Cardiac fibroblast (primary cell): Measurements from ENCODE around the gene DDRGK1.

Experiments used
- DNase-seq, 2 donors: peaks; one replicate each; pipeline versions ENCODE4 v3.0.0 to v3.0.0-alpha.2; 2010; ENCODE audit warnings: low read depth in 2 of 2
- H3K4me3 ChIP-seq, 2 donors: replicated peaks in 1 of 2; 1 replicate in 1 of 2; 2 replicates in 1 of 2; pipeline ENCODE4 v1.5.1; 2011; ENCODE audit warnings: low read depth in 2 of 2, low read length in 2 of 2, mild to moderate bottlenecking in 2 of 2, moderate library complexity in 1 of 2
- TF ChIP-seq, protein P1 (sequence below): IDR thresholded peaks from one replicate; pipeline ENCODE4 v1.5.1; 2011; ENCODE audit warnings: low read depth, mild to moderate bottlenecking, low read length, inconsistent platforms

The DDRGK1 gene

DNA sequence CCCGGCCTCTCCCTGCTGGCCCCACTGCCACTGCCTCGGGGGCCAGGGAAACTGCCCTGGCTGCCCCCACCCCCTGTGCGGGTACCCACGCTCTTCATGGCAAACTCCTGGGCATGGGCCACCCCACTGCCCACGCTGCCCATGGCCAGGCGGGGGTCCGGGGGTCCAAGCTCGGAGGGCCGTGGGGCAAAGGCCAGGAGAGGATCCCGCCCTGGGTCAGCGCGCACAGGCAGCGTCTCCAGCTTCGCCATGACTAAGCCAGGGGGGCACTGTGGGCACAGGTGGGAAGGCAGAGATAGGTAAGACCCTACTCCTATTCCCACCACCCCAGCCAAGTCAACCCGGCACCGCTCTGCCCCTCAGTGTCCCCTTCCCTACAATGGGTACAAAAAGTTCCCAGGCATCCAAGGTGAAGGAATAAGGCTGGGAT is 37.6 kb downstream of the DDRGK1 start:
- TF ChIP-seq, protein P1, sequence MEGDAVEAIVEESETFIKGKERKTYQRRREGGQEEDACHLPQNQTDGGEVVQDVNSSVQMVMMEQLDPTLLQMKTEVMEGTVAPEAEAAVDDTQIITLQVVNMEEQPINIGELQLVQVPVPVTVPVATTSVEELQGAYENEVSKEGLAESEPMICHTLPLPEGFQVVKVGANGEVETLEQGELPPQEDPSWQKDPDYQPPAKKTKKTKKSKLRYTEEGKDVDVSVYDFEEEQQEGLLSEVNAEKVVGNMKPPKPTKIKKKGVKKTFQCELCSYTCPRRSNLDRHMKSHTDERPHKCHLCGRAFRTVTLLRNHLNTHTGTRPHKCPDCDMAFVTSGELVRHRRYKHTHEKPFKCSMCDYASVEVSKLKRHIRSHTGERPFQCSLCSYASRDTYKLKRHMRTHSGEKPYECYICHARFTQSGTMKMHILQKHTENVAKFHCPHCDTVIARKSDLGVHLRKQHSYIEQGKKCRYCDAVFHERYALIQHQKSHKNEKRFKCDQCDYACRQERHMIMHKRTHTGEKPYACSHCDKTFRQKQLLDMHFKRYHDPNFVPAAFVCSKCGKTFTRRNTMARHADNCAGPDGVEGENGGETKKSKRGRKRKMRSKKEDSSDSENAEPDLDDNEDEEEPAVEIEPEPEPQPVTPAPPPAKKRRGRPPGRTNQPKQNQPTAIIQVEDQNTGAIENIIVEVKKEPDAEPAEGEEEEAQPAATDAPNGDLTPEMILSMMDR, result no peak
- no peak for DNase-seq
- no peak overlapping the region for H3K4me3 ChIP-seq

DNA sequence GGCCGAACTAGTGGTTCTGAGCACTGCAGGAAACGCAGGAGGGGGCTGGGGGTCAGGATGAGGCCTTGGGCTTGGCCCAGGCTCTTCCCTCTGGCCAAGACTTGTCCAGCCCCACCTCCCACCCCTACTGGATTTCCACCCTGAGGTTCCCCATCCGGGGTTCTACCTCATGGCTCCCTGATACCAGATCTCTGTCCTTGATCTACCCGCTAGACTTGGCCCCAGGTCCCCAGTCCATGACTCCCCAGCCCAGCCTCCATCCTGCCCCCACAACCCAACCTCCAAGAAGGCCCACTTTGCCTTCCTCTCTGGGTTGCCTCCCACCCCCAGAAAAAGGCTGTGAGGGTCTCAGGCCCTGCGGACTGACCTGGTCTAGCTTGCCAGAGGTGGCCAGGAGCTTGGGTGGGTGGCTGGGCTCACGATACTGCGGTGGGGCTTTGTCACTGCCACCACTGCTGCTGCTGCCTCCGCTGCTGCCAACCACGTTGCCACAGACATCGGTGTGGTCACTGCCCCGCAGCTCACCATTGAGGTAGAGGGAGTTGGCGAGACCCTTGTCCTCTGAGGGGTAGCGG is 38.1 kb downstream of the DDRGK1 start:
- H3K4me3 ChIP-seq, result no peak overlapping the region
- DNase-seq, result no peak
- TF ChIP-seq, protein P1, result no peak

DNA sequence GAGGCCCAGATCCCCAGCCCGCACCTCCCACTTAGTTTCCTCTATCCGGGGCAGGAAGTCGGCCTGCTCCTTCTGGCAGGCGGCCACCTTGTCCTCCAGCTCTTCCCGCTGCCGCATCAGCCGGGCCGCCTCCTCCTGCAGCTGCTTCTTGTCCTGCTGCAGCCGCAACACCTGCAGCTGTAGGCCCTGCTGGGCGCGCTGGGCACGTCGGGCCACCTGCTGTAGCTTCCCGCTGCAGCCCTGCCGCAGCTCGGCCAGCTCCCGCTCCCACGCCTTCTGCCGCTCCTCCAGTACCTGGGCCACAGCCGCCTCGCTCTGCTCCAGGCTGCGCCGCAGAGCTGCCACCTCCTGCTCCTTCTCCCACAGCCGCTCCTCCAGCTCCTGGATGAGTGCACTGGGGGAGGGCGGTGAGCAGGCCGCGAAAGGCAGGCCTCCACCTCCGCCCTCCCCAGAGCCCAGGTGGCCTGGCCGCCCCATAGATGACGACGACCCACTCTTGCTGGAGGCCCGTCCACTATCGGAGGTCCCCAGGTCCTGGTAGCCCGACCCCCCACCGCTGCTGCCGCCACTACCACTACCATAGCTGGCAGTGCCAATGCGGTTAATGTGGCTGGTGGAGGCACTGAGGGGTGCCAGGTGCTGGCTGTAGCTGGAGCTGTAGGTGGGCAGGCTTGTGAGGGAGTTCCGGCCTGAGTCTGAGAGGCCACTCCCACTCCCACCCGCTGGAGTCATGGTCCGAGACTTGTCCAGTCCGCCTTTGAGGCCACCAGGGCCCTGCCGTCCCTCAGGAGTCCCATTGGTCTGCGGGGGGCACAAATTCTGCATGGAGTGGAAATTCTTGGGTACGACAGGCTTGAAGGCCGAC is 38.8 kb downstream of the DDRGK1 start:
- peak; percentile 74 to 81 for DNase-seq
- TF ChIP-seq, protein P1, result no peak
- H3K4me3 ChIP-seq, result no peak overlapping the region

DNA sequence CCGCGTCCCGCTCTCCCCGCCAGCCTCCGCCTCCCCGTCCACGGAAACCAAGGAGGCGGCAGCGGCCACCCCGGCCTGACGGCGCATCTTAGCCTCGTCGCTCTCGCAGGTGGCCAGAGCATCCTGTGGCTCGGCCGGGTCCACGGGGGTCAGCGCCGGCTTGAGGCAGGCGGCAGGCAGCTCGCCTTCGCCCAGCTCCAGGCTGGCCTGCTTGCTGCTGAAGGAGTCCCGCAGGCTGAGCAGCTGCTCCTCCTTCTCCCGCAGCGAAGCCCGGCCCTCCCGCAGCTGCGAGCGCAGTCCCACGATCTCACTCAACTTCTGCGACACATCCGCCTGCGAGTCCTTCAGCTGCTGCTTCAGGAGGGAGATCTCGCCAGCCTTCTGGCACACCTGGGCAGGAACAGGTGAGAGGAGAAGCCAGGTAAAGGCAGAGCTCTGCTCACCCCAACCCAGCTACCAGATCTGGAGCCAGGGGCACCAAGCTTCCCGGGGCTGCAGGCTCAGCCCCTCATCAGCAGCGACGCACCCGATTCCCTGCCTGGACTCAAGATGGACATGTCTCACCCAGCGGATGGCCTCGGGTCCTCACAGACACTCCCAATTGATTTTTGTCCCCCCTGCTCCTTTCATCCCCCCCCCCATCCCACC is 39.6 kb downstream of the DDRGK1 start:
- no peak for DNase-seq
- TF ChIP-seq, protein P1, result no peak

DNA sequence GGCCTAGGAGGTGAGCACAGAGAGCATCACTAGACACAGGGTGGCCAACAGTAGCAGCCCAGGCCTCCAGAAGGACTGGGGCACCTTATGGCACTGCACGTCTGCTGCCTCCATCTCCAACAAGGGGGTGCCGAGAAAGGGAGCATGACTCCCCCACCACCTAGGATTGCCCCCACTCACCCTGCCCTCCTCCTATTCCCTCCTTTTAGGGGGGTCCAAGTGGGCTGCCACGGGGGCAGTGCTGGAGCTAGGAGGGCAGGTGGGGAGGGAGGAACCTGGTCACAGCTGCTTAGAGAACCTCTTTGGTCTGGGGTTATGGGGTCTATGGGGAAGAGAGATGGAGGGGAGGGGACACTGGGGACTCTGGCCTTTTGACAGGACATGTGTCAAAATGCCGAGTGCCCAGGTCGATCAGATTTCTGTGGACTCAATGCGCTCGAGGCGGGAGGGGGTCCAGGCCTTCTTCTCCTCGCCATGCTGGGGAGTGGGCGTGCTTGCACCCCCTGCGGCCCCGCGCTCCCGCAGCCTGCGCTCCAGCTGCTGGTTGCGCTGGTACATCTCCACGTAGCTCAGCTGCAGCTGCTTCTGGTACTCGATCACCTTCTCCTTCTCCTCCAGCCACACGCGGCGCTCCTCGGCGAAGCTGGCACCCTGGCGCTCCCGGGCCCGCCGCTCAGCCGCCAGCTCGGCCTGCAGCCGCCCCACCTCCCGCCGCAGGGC is 40.3 kb downstream of the DDRGK1 start:
- H3K4me3 ChIP-seq, result no peak overlapping the region
- TF ChIP-seq, protein P1, result no peak
- DNase-seq, result no peak

More for the DNA sequence above, 39.6 kb downstream of the DDRGK1 start:
- H3K4me3 ChIP-seq, result no peak overlapping the region
